ENCODE data around the gene ADAP1.

ADAP1 gene

GRCh38 chr7:853366-854117 lies 100.9 kb downstream of the ADAP1 start:
- no peak for DNase-seq

- DNase-seq = no peak
Observed at GRCh38 chr7:851204-851603, 103.3 kb downstream of the ADAP1 start.

- DNase-seq = no peak
Observed at GRCh38 chr7:849781-850180, 104.7 kb downstream of the ADAP1 start.

- no peak for DNase-seq
Observed at GRCh38 chr7:849145-849544, 105.3 kb downstream of the ADAP1 start.

Data from NCI-H1105 (cell line).